GM08714 (cell line): ENCODE measurements around the gene LSM4.

Experiments used
- H3K4me3 ChIP-seq: fragments of 200-500 bp; sonication (Bioruptor generic); 2 replicates; pipeline ENCODE4 v1.5.1; 2014; ENCODE audit warnings: mild to moderate bottlenecking, low read length, inconsistent platforms
- ZNF274 ChIP-seq: IDR thresholded peaks from 2 replicates; pipeline ENCODE4 v1.6.1; 2012; ENCODE audit warnings: mild to moderate bottlenecking, low read depth, low read length

Gene LSM4

DNA sequence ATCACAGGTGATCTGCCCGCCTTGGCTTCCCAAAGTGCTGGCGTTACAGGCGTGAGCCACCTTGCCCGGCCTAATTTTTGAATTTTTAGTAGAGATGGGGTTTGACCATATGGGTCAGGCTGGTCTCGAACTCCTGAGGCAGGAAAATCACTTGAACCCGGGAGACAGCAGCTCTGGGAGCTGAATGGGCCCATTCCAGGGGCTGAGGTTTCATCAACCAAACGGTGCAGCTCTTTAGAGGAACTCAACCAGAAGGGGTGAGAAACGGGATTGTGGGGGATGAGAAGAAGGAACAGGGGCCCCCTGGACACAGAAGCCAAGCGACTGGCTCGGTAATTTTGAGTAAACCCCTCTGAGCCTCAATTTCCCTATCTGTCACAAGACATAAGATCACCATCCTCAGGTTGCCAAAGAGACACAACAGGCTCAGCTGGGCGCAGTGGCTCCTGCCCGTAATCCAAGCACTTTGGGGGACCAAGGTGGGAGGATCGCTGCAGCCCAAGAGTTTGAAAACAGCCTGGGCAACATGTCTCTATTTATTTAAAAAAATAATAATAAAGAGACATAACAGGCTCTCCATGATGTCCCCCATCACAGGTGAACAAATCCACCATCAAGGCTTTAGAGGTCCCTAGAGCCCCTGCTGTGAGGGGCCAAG is 49.2 kb downstream of the LSM4 start:
- TF ChIP-seq ZNF274, result no peak
- no peak overlapping the region for H3K4me3 ChIP-seq

DNA sequence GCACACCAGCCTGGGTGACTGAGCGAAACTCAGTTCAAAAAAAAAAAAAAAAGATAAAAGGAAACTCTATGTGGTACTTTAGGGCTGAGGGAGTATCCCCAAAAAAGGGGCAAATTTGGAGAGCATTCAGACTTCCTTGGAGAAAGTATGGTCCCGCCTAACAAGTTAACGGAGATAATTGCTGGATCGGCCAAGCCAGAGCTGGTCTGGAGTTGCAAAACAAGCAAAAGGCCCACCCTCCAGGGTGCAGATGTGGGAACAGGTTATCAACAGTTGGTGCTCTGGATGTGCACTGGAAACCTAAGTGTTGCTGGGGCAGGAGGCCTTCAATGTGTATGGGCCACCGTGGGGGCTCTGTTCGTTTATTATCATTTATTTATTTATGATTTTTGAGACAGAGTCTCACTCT is 51.4 kb downstream of the LSM4 start:
- TF ChIP-seq ZNF274, result no peak
- no peak overlapping the region for H3K4me3 ChIP-seq

DNA sequence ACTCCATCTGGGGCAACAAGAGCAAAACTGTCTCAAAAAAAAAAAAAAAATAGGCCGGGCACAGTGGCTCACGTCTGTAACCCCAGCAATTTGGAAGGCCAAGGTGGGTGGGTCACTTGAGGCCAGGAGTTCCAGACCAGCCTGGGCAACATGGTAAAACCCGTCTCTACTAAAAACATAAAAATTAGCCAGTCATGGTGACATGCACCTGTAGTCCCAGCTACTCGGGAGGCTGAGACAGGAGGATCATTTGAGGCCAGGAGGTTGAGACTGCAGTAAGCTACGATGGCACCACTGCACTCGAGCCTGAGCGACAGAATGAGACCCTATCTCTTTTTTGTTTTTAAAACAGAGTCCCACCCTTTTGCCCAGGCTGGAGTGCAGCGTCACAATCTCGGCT is 52.5 kb downstream of the LSM4 start:
- TF ChIP-seq ZNF274, result no peak

DNA sequence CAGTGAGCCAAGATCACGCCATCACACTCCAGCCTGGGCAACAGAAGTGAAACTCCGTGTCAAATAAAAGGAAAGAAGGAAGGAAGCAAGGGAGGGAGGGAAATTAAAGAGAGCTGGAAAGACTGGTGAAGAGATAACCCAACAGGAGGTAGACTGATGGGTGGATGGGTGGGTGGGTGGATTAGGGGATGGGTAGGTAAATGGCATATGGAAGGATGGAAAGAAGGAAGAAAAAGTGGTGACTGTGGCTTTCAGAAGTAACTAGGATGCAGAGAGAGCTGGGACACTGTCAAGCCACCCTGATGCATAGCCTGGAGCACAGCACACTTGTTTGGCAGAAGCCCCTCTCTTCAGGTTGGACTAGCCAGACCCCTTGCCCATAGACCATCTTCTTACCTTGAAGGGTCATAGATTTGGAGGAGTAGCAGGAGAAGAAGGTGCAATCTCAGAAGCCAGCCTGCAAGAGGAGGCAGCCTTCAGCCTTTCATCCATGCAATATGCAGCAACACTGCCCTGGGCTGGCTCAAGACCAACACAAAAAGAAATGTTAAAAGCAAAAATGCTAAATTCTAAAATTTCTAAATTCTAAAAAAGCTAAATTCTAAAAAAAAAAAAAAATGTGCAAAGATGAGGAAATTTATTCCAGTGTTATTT is 53.7 kb downstream of the LSM4 start:
- no peak for TF ChIP-seq ZNF274
- H3K4me3 ChIP-seq, result no peak overlapping the region

More for the DNA sequence above, 52.5 kb downstream of the LSM4 start:
- H3K4me3 ChIP-seq, result no peak overlapping the region

DNA sequence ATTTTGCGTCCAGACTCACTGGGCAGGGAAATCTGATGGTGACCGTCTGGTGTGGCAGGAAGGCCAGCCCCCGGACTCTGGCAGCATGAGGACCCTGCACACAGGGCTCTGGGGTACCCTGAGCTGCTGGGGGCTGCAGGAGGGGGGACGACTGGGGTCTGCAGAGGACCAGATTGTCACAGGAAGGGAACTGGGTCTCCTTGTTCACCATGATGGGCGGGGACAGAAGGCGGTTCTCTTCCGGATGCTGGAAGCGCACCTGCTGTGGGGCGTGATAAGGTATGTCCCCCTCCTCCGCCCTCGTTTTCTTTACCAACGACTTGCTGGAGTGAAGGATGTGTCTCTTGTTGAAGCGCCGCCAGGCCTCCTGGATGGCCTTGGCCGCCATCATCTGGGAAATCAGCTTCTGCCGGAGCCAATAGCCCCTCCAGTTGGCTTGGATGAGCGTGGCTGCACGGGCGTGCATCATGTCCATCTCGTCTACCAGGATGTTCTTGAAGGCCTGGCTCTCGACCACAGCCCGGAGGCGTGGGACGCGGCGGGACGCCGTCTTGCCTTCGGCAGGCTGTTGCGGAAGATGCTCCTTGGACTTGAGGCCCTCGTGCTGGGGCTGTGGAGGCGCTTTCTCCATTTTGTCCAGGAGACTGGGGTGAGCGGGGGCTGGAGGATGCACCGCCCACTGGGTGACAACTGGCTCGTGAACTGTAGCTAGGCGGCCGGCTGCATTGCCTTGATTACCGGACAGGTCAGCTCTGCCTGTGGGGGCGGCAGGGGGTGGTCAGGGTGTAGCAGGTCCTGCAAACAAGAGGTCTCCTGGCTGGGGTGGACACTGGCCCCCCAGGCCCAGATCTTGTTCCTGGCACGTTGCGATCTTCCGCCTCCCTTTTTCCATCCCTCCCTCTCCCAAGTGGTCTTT is 55.8 kb downstream of the LSM4 start:
- TF ChIP-seq ZNF274, result no peak
- H3K4me3 ChIP-seq, result no peak overlapping the region

DNA sequence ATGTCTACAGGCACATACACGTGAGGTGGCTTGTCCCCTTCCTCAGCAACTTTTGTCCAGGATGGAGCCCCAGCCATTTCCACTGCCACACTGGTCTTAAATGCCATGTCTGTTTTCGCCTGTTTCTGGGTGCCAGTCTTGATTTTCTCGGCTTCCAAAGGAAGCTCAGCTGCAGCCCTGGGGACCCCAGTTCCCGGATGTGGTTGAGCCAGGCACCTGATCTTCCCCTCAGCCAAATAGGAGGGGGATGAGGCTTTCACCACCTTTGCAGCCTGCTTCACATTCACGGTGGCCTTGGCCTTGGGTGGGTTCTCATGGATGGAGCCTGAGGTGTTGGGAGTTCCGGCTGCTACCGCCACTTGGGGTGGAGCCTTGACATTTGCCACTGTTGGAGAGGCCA is 57.3 kb downstream of the LSM4 start:
- TF ChIP-seq ZNF274, result no peak
- H3K4me3 ChIP-seq, result no peak overlapping the region

DNA sequence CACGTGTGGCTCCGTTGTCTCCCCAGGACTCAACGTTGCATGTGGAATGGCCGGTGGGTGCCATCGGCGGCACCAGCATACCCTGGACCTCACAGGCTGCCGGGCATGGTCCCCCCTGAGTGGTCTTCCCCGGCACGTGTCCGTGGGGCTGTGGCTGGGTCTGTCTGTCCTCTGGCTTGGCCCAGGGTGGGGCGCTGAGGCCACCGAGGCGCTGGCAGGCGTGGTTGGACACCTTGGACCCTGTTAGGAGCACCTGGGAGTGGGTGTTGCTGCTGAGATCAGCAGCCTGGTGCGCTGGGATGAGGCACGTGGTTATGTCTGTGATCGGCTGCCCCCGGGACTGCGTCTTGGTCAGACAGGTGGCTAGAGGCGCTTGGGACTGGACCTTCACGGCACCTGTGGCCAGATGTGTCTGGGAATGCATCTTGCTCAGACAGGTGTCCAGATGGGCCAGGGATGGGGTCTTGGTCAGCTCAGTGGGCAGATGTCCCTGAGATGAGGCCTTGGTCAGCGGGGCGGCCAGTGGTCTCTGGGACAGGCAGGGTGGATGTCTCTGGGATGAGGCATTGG is 57.8 kb downstream of the LSM4 start:
- no peak overlapping the region for H3K4me3 ChIP-seq
- no peak for TF ChIP-seq ZNF274

DNA sequence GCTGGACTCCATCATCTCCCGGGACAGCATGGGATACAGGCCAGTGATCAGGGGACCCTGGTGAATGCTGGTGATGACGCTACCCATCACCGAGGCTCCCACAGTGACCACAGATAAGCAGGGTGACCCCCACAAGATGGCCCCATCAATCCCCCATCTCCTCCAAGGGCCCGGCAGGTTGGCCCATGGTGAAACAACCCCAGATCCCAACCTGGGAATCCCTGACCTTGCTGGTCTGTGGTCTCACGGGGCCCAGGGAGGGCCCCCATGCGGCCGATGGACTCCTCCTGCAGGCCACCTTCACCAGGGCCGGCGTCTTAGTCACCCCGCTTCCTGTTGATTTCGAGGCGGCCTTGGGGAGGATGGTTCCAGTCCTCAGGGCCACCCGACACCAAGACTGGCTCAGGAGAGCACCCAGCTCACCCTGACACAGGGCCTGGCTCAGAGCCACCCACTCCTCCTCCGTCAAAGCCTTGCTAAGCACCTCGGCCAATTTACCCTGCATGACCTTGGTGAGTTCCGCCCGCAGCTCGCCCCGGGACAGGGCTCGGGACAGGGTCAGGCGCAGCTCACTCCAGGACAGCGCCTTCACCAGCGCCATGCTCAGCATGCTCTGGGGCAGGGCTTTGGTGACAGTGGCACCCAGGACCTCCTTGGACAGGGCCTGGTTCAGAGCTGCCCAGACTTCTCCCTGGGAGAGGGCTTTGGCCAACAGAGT is 58.6 kb downstream of the LSM4 start:
- no peak for TF ChIP-seq ZNF274
- H3K4me3 ChIP-seq, result no peak overlapping the region

DNA sequence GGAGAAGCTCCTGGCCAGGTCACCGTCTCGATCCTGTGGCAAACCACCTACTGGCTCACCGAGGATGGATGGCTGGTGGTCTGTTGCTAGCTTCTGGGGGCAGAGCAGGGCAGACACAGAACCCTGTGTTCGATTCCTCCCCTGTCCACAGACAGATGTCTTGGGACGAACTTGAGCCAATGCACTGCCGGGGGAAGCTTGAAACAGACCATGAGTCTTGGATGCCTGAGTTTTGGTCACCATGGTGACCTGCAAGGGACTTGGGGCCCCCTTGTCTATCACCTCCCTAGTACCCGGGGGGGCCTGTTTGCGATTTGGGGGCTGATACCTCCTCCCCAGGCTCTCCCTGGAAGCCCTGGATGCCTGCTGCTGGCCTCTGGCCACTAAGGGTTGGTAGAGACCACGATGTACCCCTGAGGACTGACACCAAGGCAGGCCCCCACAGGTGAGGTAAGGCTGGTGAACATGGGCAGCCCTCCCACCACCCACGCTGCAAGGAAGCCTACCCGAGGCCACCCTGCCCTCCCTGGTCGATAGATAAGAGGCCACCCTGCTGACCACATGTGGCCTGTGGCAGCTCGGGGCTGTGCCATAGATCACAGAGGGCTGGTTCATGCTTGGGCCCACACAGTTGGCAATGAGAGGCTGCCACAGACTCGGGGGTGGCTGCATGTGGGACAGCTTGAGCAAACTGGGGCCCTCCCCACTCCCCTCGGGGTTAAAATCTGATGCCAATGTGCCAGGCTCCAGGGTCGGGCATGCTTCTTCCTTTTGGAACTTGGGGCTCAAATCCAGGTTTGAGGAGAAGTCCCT is 59.3 kb downstream of the LSM4 start:
- TF ChIP-seq ZNF274, result no peak

DNA sequence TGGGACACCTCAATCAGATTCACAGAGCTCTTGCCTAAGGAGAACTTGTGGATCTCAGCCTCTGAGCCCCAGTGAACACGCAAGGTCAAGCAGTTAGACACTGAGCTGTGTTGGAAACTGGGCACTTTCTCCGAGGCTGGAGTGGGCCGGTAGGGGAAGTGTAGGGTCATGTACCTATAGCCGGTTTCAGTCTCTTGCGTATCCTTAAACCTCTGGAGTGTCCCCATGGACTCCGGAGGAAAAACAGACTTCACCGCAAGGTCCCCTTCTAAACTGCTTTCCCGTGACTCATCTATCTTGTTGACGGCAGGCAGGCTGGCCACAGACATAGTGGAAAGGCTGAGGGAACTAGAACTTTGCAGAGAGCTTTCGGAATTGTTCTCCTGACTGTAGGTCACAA is 60.0 kb downstream of the LSM4 start:
- TF ChIP-seq ZNF274, result no peak

More for the DNA sequence above, 59.3 kb downstream of the LSM4 start:
- no peak overlapping the region for H3K4me3 ChIP-seq

DNA sequence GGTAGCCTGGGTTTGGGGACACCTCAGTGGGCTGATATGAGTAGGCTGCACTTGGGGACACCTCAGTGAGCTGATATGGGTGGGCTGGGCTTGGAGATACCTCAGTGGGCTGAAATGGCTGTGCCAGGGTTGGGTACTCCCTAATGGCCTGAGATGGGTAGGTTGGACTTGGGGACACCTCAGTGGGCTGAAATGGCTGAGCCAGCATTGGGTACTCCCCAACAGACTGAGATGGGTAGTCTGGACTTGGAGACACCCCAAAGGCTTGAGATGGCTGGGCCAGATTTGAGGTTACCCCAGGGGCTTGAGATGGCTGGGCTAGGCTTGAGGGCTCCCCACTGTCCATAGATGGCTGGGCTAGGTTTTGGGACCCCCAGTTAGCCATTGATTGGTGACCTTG is 60.7 kb downstream of the LSM4 start:
- TF ChIP-seq ZNF274, result no peak

More for the DNA sequence above, 60.0 kb downstream of the LSM4 start:
- no peak overlapping the region for H3K4me3 ChIP-seq

DNA sequence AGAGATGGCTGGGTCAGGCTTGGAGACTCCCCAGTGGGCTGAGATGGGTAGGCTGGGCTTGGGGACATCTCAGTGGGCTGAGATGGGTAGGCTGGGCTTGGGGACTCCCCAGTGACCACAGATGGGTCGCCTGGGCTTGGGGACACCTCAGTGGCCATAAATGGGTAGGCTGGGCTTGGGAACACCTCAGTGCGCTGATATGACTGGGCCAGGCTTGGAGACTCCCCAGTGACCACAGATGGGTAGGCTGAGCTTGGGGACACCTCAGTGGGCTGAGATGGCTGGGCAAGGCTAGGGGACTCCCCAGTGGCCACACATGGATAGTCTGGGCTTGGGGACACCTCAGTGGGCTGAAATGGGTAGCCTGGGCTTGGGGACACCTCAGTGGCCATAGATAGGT is 61.4 kb downstream of the LSM4 start:
- H3K4me3 ChIP-seq, result no peak overlapping the region
- no peak for TF ChIP-seq ZNF274

More for the DNA sequence above, 60.7 kb downstream of the LSM4 start:
- no peak overlapping the region for H3K4me3 ChIP-seq

DNA sequence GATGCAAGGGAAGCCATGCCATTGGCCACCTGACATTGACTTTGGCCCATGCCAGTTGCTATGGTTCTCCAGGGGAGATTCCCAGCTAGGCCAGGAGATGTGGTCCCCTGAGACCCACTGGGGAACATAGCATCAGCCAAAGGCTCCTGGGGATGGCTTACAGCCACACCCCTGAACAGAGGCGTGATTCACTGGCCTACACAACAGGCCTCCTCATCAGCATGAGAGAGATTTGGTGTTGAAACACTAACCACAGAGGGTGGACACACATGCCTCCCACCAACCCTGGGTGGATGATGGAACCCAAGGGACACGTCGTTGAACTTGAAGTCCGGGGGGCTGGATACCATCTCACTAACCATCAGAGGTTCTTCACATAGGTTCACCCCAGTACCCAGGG is 63.0 kb downstream of the LSM4 start:
- TF ChIP-seq ZNF274, result no peak
- no peak overlapping the region for H3K4me3 ChIP-seq
